ENCODE results near the gene MYO7B.

MYO7B gene

GRCh38 chr2:127589841-127590240 lies 54.4 kb downstream of the MYO7B start:
- no peak for DNase-seq (ENCODE audit: low read depth)

- DNase-seq (ENCODE audit: low read depth) = no peak
Measured at GRCh38 chr2:127590386-127591190, 55.1 kb downstream of the MYO7B start.

- peak; percentile 8 for DNase-seq (ENCODE audit: low read depth)
Measured at GRCh38 chr2:127591221-127591923, 55.9 kb downstream of the MYO7B start.

- no peak for DNase-seq (ENCODE audit: low read depth)
Measured at GRCh38 chr2:127592761-127593227, 57.3 kb downstream of the MYO7B start.

- DNase-seq (ENCODE audit: low read depth) = no peak
Measured at GRCh38 chr2:127593228-127594115, 58.0 kb downstream of the MYO7B start.

GRCh38 chr2:127594116-127594591 lies 58.7 kb downstream of the MYO7B start:
- no peak for DNase-seq (ENCODE audit: low read depth)

- DNase-seq (ENCODE audit: low read depth) = no peak
Measured at GRCh38 chr2:127596311-127597045, 61.0 kb downstream of the MYO7B start.

- no peak for DNase-seq (ENCODE audit: low read depth)
Measured at GRCh38 chr2:127597046-127597983, 61.8 kb downstream of the MYO7B start.

GRCh38 chr2:127597984-127598380 lies 62.5 kb downstream of the MYO7B start:
- DNase-seq (ENCODE audit: low read depth) = no peak

- no peak for DNase-seq (ENCODE audit: low read depth)
Measured at GRCh38 chr2:127598711-127599110, 63.2 kb downstream of the MYO7B start.

GRCh38 chr2:127599211-127599610 lies 63.7 kb downstream of the MYO7B start:
- DNase-seq (ENCODE audit: low read depth) = no peak

- no peak for DNase-seq (ENCODE audit: low read depth)
Measured at GRCh38 chr2:127604986-127605385, 69.5 kb downstream of the MYO7B start.

- no peak for DNase-seq (ENCODE audit: low read depth)
Measured at GRCh38 chr2:127605691-127606263, 70.3 kb downstream of the MYO7B start.

- no peak for DNase-seq (ENCODE audit: low read depth)
Measured at GRCh38 chr2:127606625-127607398, 71.3 kb downstream of the MYO7B start.

- DNase-seq (ENCODE audit: low read depth) = no peak
Measured at GRCh38 chr2:127607399-127607908, 72.0 kb downstream of the MYO7B start.

- no peak for DNase-seq (ENCODE audit: low read depth)
Measured at GRCh38 chr2:127608061-127609030, 72.9 kb downstream of the MYO7B start.

GRCh38 chr2:127609031-127609751 lies 73.7 kb downstream of the MYO7B start:
- DNase-seq (ENCODE audit: low read depth) = no peak

Data from T-helper 22 cell (primary cell).